Stimulated activated naive CD8-positive, alpha-beta T cell treated with anti-CD3 and anti-CD28 coated beads, Interleukin-15, Interleukin-2, amounts not matched to agents 100 ng/mL and 50 ng/mL, for 24 hours (primary cell): Measurements from ENCODE around the gene MMUT.
"Not testable (repeated sequence)": the region's sequence is repeated elsewhere in the genome, so short reads cannot be mapped to it uniquely, and the experiment has no call there.

Source experiments
- H3K27ac Mint-ChIP-seq: one replicate; pipeline ENCODE4 v1.8.0; 2021; ENCODE audit warnings: mild to moderate bottlenecking, mixed read lengths
- H3K27me3 Mint-ChIP-seq: one replicate; pipeline ENCODE4 v1.8.0; 2021; ENCODE audit warnings: mixed read lengths
- H3K36me3 Mint-ChIP-seq: one replicate; pipeline ENCODE4 v1.8.0; 2021; ENCODE audit warnings: low read depth, mixed read lengths
- H3K4me1 Mint-ChIP-seq: one replicate; pipeline ENCODE4 v1.8.0; 2021; ENCODE audit warnings: low read depth, mixed read lengths
- H3K4me3 Mint-ChIP-seq: one replicate; pipeline ENCODE4 v1.8.0; 2021; ENCODE audit warnings: mild to moderate bottlenecking, mixed read lengths
- H3K9me3 Mint-ChIP-seq: one replicate; pipeline ENCODE4 v1.8.0; 2021; ENCODE audit warnings: mixed read lengths

The MMUT gene

DNA sequence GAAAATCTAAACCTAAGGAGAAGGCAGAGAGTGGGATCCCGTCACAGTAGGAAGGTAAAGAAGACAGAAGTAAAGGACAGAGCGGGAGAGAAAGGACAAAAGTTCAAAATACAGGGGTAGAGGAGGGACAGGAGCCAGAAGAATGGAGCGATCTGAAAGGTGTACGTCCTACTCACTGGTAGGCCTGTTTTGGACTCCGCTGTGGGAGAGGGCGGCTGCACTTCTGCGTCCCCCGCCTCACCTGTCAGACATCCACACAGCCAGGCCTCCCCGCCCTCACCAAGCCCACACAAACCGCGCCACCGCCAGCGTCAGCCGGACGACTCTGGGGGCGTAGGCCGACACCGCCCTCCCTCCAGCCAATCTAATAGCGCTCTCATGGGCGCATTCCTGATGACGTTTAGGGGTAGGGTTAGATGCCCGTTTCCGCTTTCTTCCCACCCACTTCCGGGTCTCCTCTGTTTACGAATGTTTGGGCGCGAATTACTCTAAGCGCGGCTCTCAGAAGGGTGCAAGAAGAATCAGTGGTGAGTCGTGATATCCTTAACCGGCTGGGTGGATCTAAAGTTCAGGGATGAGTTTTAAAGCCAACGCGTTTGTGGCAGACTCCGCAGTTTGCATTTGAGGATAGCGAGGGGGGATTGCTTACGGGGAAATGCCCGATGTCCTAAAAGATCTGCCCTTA lies at the start of gene MMUT, which contains the start of gene CENPQ:
Gene MMUT, minus strand, starts transcription at position 327 of the 685 bp plus-strand sequence. CDS start 3,787 bp downstream, outside the sequence.
Gene CENPQ, plus strand, starts transcription at position 444 of the 685 bp plus-strand sequence. CDS start 6,807 bp downstream, outside the sequence.
- H3K27ac Mint-ChIP-seq, result peak within 1 kb of the TSS; percentile 93
- peaks cover 9% of the 10 kb centered on the region for H3K36me3 Mint-ChIP-seq
- H3K4me1 Mint-ChIP-seq, result peaks cover 51% of the 10 kb centered on the region
- no peaks in the 10 kb centered on the region for H3K27me3 Mint-ChIP-seq
- H3K9me3 Mint-ChIP-seq, result no peaks in the 10 kb centered on the region
- peak within 1 kb of the TSS; percentile 100 for H3K4me3 Mint-ChIP-seq

DNA sequence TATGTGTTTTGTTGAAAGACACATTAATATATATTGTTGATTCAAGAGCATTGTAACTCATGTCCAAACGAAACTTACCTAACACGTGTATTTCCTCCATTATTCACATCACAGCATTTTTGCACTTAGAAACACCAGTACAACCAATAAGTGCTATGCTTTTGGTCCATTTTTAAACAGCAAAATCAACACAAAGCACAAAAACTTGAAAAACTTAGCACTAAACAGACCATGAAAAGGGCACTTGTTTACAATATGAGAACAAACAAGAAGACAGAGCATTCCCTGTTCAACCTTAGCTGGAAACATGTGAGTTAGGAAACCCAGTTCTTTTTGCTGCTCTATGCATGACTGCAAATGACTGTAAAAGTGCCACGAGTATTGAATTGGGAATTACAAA lies 46.3 kb upstream of the MMUT start:
- Mint-ChIP-seq H3K9me3 (no peaks in the 10 kb centered on the region), H3K27me3 (peaks cover 39% of the 10 kb centered on the region), H3K4me3 (no peak overlapping the region), H3K27ac (no peak overlapping the region), H3K36me3 (no peaks in the 10 kb centered on the region), H3K4me1 (no peaks in the 10 kb centered on the region)

DNA sequence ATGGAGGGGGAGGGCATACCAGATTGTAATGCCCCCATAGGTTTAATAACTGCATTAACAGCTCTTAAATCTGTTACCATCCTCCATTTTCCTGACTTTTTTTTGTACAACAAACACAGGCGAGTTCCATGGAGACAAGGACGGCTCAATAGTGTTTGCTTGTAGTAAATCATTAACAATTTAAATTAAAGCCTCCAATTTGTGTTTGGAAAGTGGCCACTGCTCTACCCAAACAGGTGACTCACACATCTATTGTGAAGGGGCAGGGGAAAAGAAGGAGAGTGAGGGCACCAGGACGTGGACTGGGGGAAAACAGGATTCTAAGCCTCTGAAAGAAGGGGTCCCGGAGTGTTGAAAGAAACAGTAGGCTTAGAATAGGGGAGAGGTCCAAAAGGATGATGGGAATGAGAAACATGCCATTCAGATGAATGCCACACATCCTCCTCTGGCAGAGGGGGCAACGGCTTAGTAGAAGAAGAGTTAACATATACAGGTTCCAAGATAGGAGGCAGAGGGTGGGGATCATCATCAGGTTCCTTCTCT lies 43.6 kb upstream of the MMUT start:
- H3K4me1 Mint-ChIP-seq, result no peaks in the 10 kb centered on the region
- no peaks in the 10 kb centered on the region for H3K9me3 Mint-ChIP-seq
- no peak overlapping the region for H3K4me3 Mint-ChIP-seq
- no peaks in the 10 kb centered on the region for H3K36me3 Mint-ChIP-seq
- H3K27me3 Mint-ChIP-seq, result peaks cover 27% of the 10 kb centered on the region
- no peak overlapping the region for H3K27ac Mint-ChIP-seq

DNA sequence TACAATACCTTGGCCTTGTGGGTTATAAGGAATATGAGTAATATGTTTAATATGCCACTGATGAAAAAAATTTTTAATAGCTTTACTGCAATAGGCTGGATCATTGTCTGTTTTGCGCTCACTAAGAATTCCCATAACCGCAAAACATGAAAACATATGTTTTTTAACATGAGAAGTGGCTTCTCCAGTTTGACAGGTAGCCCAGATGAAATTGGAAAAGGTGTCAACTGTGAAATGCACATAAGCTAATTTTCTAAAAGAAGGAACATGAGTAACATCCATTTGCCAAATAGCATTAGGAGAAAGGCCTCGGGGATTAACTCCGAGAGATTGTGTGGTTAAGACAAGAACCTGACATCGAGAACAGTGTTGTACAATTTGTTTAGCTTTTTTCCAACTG lies 41.6 kb upstream of the MMUT start:
- no peaks in the 10 kb centered on the region for H3K9me3 Mint-ChIP-seq
- H3K27ac Mint-ChIP-seq, result no peak overlapping the region
- H3K27me3 Mint-ChIP-seq, result peaks cover 24% of the 10 kb centered on the region
- H3K4me3 Mint-ChIP-seq, result no peak overlapping the region
- H3K4me1 Mint-ChIP-seq, result no peaks in the 10 kb centered on the region
- H3K36me3 Mint-ChIP-seq, result no peaks in the 10 kb centered on the region

DNA sequence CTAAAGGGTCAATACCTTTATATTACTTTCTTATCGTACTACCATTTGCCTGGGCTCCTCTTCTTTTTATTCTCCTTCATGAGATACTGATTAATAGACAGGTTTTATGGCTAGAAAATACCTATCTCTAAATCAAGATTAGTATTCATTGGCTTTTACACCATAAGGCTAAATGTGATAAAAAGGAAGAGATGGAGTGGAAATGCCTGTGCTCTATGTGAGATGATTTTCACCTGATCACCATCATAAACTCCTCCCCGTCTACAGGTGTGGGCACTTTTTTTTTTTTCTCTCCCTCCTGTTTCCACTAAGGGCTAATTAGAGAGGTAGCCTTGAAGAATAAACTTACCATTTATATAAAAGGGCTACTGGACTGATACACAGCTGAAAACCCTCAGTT lies 36.6 kb upstream of the MMUT start, which contains the start of gene GLYATL3:
Gene GLYATL3, plus strand, starts transcription at position 301 of the 400 bp plus-strand sequence. CDS start 12,068 bp downstream, outside the sequence.
- H3K27ac Mint-ChIP-seq, result no peak within 1 kb of the TSS
- peaks cover 3% of the 10 kb centered on the region for H3K36me3 Mint-ChIP-seq
- peaks cover 4% of the 10 kb centered on the region for H3K27me3 Mint-ChIP-seq
- no peaks in the 10 kb centered on the region for H3K4me1 Mint-ChIP-seq
- no peak within 1 kb of the TSS for H3K4me3 Mint-ChIP-seq
- H3K9me3 Mint-ChIP-seq, result no peaks in the 10 kb centered on the region

DNA sequence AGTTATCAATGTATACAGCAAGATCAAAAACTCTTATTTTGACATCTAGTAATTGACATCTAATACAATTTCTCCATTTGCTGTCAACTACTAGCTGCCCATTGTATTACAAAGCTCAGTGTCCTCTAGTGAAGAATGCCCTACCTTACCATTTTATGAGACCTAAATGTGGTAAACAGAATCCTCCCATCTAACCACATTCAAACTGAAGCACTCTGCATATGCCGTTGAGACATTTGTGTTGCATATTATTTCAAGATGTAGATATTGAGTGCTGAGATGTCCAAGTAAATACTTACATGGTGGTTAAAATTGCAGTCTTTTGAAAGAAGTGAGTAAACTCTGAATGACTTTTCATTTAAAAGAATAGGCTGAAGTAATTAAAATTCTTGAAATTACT lies 36.1 kb upstream of the MMUT start:
- Mint-ChIP-seq H3K4me1 (no peaks in the 10 kb centered on the region), H3K36me3 (peaks cover 6% of the 10 kb centered on the region), H3K27ac (no peak overlapping the region), H3K4me3 (no peak overlapping the region), H3K9me3 (no peaks in the 10 kb centered on the region), H3K27me3 (peaks cover 4% of the 10 kb centered on the region)

DNA sequence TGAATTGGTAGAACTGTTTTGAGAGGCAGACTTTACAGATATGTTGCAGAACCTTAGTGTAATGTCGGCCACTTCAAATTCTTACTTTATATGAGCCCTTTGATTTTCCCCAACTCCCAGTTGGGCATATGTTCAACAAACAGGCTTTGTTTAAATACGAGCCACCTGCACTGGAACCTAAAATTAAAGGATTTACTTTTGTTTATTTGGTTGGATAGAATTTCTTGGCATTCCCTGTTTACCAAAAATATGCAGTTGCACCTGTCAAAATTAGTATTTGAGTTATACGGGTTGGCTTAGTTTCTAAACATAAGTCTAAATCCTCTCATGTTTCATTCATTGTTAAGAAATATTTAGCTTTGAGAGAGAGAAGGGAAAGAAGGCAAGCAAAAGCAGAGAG lies 34.3 kb upstream of the MMUT start:
- Mint-ChIP-seq H3K4me1 (no peaks in the 10 kb centered on the region), H3K27me3 (no peaks in the 10 kb centered on the region), H3K4me3 (no peak overlapping the region), H3K36me3 (peaks cover 12% of the 10 kb centered on the region), H3K27ac (no peak overlapping the region), H3K9me3 (no peaks in the 10 kb centered on the region)

DNA sequence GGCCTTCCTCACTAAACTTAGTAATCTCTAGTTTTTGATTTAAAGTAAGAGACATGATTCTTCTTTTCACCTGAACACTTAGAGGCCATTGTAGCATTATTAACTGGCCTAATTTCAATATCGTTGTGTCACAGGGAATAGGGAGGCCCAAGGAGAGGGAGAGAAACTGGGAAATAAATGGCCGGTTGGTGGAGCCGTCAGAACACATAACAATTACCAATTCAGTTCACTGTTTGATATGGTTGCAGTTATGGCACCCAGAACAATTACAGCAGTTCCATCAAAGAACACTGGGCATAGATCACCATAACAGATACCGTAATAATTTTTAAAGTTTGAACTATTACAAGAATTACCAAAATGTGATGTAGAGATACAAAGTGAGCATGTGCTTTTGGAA lies 27.6 kb upstream of the MMUT start:
- Mint-ChIP-seq H3K36me3 (peaks cover 63% of the 10 kb centered on the region), H3K9me3 (no peaks in the 10 kb centered on the region), H3K27ac (no peak overlapping the region)

DNA sequence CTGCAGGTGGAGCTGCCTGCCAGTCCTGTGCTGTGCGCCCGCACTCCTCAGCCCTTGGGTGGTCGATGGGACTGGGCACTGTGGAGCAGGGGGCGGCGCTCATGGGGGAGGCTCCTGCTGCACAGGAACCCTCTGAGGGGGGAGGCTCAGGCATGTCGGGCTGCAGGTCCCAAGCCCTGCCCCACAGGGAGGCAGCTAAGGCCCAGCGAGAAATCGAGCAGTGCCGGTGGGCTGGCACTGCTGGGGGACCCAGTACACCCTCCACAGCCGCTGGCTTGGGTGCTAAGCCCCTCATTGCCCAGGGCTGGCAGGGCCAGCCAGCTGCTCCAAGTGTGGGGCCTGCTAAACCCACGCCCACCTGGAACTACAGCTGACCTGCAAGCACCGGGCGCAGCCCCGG lies 20.3 kb upstream of the MMUT start:
- H3K9me3 Mint-ChIP-seq, H3K27ac Mint-ChIP-seq, H3K4me1 Mint-ChIP-seq, H3K27me3 Mint-ChIP-seq, H3K4me3 Mint-ChIP-seq: not testable (repeated sequence)
- peaks cover 50% of the 10 kb centered on the region for H3K36me3 Mint-ChIP-seq

More for the DNA sequence above, 27.6 kb upstream of the MMUT start:
- H3K4me1 Mint-ChIP-seq, result no peaks in the 10 kb centered on the region
- no peaks in the 10 kb centered on the region for H3K27me3 Mint-ChIP-seq
- H3K4me3 Mint-ChIP-seq, result no peak overlapping the region

DNA sequence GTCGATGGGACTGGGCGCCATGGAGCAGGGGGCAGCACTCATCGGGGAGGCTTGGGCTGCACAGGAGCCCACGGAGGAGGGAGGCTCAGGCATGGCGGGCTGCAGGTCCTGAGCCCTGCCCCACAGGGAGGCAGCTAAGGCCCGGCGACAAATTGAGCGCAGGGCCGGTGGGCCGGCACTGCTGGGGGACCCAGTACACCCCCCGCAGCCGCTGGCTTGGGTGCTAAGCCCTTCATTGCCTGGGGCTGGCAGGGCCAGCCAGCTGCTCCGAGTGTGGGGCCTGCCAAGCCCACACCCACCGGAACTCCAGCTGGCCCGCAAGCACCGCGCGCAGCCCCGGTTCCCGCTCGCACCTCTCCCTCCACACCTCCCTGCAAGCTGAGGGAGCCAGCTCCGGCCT lies 18.8 kb upstream of the MMUT start:
- H3K9me3 Mint-ChIP-seq, H3K4me1 Mint-ChIP-seq, H3K4me3 Mint-ChIP-seq, H3K27ac Mint-ChIP-seq, H3K27me3 Mint-ChIP-seq: not testable (repeated sequence)
- peaks cover 46% of the 10 kb centered on the region for H3K36me3 Mint-ChIP-seq

DNA sequence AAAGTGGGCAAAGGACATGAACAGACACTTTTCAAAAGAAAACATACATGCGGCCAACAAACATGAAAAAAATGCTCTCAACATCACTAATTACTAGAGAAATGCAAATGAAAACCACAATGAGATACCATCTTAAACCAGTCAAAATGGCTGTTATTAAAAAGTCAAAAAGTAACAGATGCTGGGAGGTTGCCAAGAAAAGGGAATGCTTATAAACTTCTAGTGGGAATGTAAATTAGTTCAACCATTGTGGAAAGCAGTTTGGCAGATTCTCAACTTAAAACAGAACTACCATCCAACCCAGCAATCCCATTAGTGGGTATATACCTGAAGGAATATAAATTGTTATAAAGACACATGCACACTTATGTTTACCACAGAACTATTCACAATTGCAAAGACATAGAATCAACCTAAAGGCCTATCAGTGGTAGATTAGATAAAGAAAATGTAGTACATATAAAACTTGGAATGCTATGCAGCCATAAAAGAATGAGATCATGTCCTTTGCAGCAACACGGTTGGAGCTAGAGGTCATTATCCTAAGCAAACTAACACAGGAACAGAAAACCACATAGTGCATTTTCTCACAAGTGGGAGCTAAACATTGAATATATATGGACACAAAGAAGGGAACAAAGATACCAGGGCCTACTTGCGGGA lies 16.4 kb upstream of the MMUT start:
- Mint-ChIP-seq H3K9me3 (no peaks in the 10 kb centered on the region), H3K36me3 (peaks cover 51% of the 10 kb centered on the region), H3K27me3 (no peaks in the 10 kb centered on the region), H3K4me1 (no peaks in the 10 kb centered on the region), H3K4me3 (no peak overlapping the region), H3K27ac (no peak overlapping the region)

DNA sequence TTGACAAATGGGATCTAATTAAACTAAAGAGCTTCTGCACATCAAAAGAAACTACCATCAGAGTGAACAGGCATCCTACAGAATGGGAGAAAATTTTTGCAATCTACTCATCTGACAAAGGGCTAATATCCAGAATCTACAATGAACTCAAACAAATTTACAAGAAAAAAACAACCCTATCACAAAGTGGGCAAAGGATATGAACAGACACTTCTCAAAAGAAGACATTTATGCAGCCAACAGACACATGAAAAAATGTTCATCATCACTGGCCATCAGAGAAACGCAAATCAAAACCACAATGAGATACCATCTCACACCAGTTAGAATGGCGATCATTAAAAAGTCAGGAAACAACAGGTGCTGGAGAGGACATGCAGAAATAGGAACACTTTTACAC lies 13.5 kb upstream of the MMUT start:
- not testable (repeated sequence) for H3K27me3 Mint-ChIP-seq, H3K27ac Mint-ChIP-seq, H3K4me1 Mint-ChIP-seq, H3K9me3 Mint-ChIP-seq, H3K4me3 Mint-ChIP-seq
- H3K36me3 Mint-ChIP-seq, result peaks cover 69% of the 10 kb centered on the region

DNA sequence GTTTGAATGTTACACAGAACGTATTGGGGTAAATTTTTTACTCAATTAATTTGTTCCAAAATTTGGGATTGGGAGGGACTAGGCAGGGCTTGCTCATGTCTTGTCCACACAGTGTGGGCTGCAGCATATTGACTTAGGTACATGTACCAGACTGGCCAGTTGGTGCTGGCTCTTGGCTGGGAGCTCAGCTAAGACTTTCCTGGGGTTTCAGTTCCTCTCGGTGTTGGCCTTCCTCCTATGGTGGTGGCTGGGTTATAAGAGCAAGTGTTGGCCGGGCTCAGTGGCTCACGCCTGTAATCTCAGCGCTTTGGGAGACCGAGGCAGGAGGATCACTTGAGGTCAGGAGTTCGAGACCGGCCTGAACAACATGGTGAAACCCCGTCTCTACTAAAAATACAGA lies 5.0 kb upstream of the MMUT start:
- H3K9me3 Mint-ChIP-seq, result no peaks in the 10 kb centered on the region
- H3K36me3 Mint-ChIP-seq, result peaks cover 33% of the 10 kb centered on the region
- peaks cover 28% of the 10 kb centered on the region for H3K4me1 Mint-ChIP-seq
- no peak overlapping the region for H3K4me3 Mint-ChIP-seq
- H3K27ac Mint-ChIP-seq, result no peak overlapping the region
- H3K27me3 Mint-ChIP-seq, result no peaks in the 10 kb centered on the region

DNA sequence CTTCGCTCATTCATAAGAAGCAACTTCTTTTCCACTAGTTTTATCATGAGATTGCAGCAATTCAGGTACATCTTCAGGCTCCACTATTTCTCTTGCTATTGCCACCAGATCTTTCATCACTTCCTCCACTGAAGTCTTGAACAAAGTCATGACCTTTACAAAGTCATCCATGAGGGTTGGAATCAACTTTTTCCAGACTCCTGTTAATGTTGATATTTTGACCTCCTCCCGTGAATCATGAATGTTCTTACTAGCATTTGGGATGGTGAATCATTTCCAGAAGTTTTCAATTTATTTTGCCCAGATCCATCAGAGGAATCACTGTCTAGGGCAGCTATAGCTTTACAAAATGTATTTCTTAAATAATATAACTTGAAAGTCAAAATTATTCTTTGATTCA lies 1.6 kb upstream of the MMUT start:
- H3K9me3 Mint-ChIP-seq, result no peaks in the 10 kb centered on the region
- H3K4me1 Mint-ChIP-seq, result peaks cover 51% of the 10 kb centered on the region
- H3K27me3 Mint-ChIP-seq, result no peaks in the 10 kb centered on the region
- peaks cover 11% of the 10 kb centered on the region for H3K36me3 Mint-ChIP-seq
- peak overlapping the region; percentile 14 for H3K27ac Mint-ChIP-seq
- peak overlapping the region; percentile 100 for H3K4me3 Mint-ChIP-seq

DNA sequence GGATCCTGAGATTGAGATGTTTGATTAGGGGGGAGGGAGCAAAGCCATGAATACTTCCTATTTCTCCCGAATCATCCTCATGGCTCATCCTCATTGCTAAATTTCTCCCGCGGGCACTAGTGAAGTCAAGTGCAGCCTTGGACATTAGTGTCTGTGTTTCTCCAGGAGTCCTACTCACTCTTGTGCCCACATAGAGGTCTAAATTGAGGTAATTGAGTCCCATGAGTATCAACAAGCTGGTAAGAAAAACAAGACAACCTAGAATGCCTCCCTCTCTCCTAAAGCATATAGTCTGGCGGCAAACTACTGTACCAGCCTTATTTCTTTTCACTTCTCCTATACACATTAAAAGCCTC lies 537 bp upstream of the MMUT start:
- H3K27me3 Mint-ChIP-seq, result no peaks in the 10 kb centered on the region
- peak overlapping the region; percentile 93 for H3K27ac Mint-ChIP-seq
- H3K4me1 Mint-ChIP-seq, result peaks cover 51% of the 10 kb centered on the region
- peaks cover 8% of the 10 kb centered on the region for H3K36me3 Mint-ChIP-seq
- H3K9me3 Mint-ChIP-seq, result no peaks in the 10 kb centered on the region
- H3K4me3 Mint-ChIP-seq, result peak overlapping the region; percentile 100
